Keratinocyte (primary cell): ENCODE results near the gene SUSD4.

ENCODE experiments used
- CTCF ChIP-seq, 3 experiments: IDR thresholded peaks in 1 of 3; conservative IDR thresholded peaks in 1 of 3; optimal IDR thresholded peaks in 1 of 3; 2 replicates in 2 of 3; 3 replicates in 1 of 3; pipeline versions ENCODE3 to v1.5.1; 2011; ENCODE audit warnings: low read length in 3 of 3, mild to moderate bottlenecking in 3 of 3, moderate library complexity in 2 of 3, control low read depth in 1 of 3, inconsistent platforms in 1 of 3; ENCODE audit not compliant: insufficient read depth in 2 of 3; ENCODE audit errors: extremely low read depth in 1 of 3
- EZH2 ChIP-seq: IDR thresholded peaks from one replicate; pipeline ENCODE4 v1.6.1; 2012; ENCODE audit warnings: inconsistent platforms, mild to moderate bottlenecking, low read length, moderate library complexity

DNA sequence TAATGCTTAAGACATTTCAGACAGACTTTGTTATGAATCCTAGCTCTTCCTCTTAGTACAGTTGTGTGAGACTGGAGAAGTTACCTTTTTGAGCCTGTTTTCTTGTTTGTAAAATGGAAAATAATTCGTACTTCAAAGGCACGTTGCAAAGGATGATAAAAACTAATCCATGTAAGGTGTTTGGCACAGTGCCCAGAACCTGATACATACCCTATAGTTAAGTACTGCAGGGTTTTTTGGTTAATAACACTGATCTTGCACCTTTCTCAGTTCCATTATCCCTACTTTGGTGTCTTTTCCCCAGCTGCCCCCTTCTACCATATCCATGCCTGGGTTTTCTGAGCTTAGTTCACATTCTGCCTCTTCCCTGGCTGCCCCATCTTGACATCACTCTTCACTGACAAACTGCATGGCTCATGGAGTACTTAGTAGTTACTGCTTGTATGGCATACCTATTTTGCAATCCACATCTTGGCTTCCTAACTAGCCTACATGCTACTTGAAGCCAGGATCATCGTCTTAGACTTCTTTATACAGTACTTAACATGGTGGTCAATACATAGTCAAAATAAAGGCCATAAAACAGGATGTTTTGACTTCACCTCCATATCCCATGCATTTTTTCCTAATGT, 39.3 kb upstream of the SUSD4 start:
- TF ChIP-seq CTCF (optimal IDR thresholded peaks at IDR 0.05 in 1 of 3, IDR thresholded peaks at IDR 0.05 in 1 of 3, conservative IDR thresholded peaks at IDR 0.05 in 1 of 3; ENCODE audit: extremely low read depth in 1 of 3, insufficient read depth in 2 of 3, low read length in 3 of 3) (no peak), EZH2 (no peak)
